Keratinocyte (primary cell): ENCODE results near the gene TTC33. TPM values are rescaled to one million over a fixed set of nuclear protein-coding genes. Genes with fewer than 3 reads are reported as not detected.

Source experiments
- DNase-seq: peaks from one replicate; pipeline ENCODE4 v3.0.0-alpha.2; 2011; ENCODE audit warnings: low read depth, missing footprints, low spot score
- FAIRE-seq: peaks from 2 replicates; lab custom pipeline; 2011; peaks lifted over from hg19 to GRCh38; lab: Jason Lieb, UNC
- H2AFZ ChIP-seq: 2 replicates; pipeline ENCODE4 v1.6.0; 2012; ENCODE audit warnings: low read length, control low read depth, inconsistent platforms; ENCODE audit not compliant: control insufficient read depth
- H3K27ac ChIP-seq: 2 replicates; pipeline ENCODE4 v1.5.1; 2011; ENCODE audit warnings: low read length; ENCODE audit not compliant: control insufficient read depth, insufficient read depth
- H3K27me3 ChIP-seq: 3 replicates; pipeline ENCODE4 v1.6.0; 2011; ENCODE audit warnings: low read length; ENCODE audit not compliant: control insufficient read depth, insufficient read depth; ENCODE audit errors: extremely low read depth
- H3K36me3 ChIP-seq, 2 experiments: 2 replicates in 1 of 2; 3 replicates in 1 of 2; pipeline ENCODE4 v1.5.1; 2011; ENCODE audit warnings: low read length in 2 of 2, mild to moderate bottlenecking in 1 of 2; ENCODE audit not compliant: control insufficient read depth in 2 of 2, insufficient read depth in 2 of 2; ENCODE audit errors: extremely low read depth in 1 of 2
- H3K4me1 ChIP-seq: 3 replicates; pipeline ENCODE4 v1.5.1; 2011; ENCODE audit warnings: low read length; ENCODE audit not compliant: control insufficient read depth, insufficient read depth; ENCODE audit errors: extremely low read depth
- H3K4me2 ChIP-seq: 3 replicates; pipeline ENCODE4 v1.6.0; 2011; ENCODE audit warnings: low read depth, low read length; ENCODE audit not compliant: control insufficient read depth, insufficient read depth; ENCODE audit errors: extremely low read depth
- H3K4me3 ChIP-seq, 3 experiments: fragments of 200-600 bp in 1 of 3; sonication (generic) in 1 of 3; 2 replicates in 2 of 3; 3 replicates in 1 of 3; pipeline ENCODE4 v1.5.1; 2011 to 2016; ENCODE audit warnings: low read length in 3 of 3, mild to moderate bottlenecking in 3 of 3, control low read depth in 2 of 3, inconsistent platforms in 1 of 3, low read depth in 1 of 3, mixed read lengths in 1 of 3, mixed run types in 1 of 3, moderate library complexity in 1 of 3; ENCODE audit not compliant: control insufficient read depth in 2 of 3, insufficient read depth in 2 of 3; ENCODE audit errors: extremely low read depth in 1 of 3
- H3K79me2 ChIP-seq: 2 replicates; pipeline ENCODE4 v1.6.0; 2012; ENCODE audit warnings: low read length; ENCODE audit not compliant: control insufficient read depth, insufficient read depth
- H3K9ac ChIP-seq: 3 replicates; pipeline ENCODE4 v1.6.0; 2011; ENCODE audit warnings: low read length; ENCODE audit not compliant: control insufficient read depth, insufficient read depth; ENCODE audit errors: extremely low read depth
- H3K9me1 ChIP-seq: 3 replicates; pipeline ENCODE4 v1.6.0; 2011; ENCODE audit warnings: low read length; ENCODE audit not compliant: control insufficient read depth, insufficient read depth; ENCODE audit errors: extremely low read depth
- H3K9me3 ChIP-seq: 2 replicates; pipeline ENCODE4 v1.5.1; 2012; ENCODE audit warnings: low read depth, low read length; ENCODE audit not compliant: control insufficient read depth
- H4K20me1 ChIP-seq: 3 replicates; pipeline ENCODE4 v1.6.0; 2011; ENCODE audit warnings: low read length; ENCODE audit not compliant: control insufficient read depth, insufficient read depth; ENCODE audit errors: extremely low read depth
- CTCF ChIP-seq, 3 experiments: IDR thresholded peaks in 1 of 3; conservative IDR thresholded peaks in 1 of 3; optimal IDR thresholded peaks in 1 of 3; 2 replicates in 2 of 3; 3 replicates in 1 of 3; pipeline versions ENCODE3 to v1.5.1; 2011; ENCODE audit warnings: low read length in 3 of 3, mild to moderate bottlenecking in 3 of 3, moderate library complexity in 2 of 3, control low read depth in 1 of 3, inconsistent platforms in 1 of 3; ENCODE audit not compliant: insufficient read depth in 2 of 3; ENCODE audit errors: extremely low read depth in 1 of 3
- EZH2 ChIP-seq: IDR thresholded peaks from one replicate; pipeline ENCODE4 v1.6.1; 2012; ENCODE audit warnings: inconsistent platforms, mild to moderate bottlenecking, low read length, moderate library complexity
- dilution Hi-C: fragments of 300-500 bp; cut with MboI; formaldehyde crosslinking; loops from one replicate; pipeline ENCODE4 v1.7.0; 2020; ENCODE audit warnings: low sequenced_read_pairs; ENCODE audit not compliant: extremely low pct_ligation_motif_present
- polyA plus RNA-seq, 5 experiments: library from polyadenylated mRNA; depleted of rRNA in 3 of 5; stranded (reverse) in 3 of 5; stranded (forward) in 1 of 5; unstranded in 1 of 5; fragments of >200 nt; gene quantifications; 1 replicate in 1 of 5; 2 replicates in 3 of 5; 3 replicates in 1 of 5; pipeline versions ENCODE4 v1.2.1 to v1.2.3, GENCODE V29; 2011 to 2012; ENCODE audit warnings: missing spikeins in 2 of 5, low read depth in 1 of 5, low replicate concordance in 1 of 5

TTC33 gene
- polyA plus RNA-seq, 1 donor (not counting 4 experiments of a cell fraction or from before 2014, with no cell fraction given) = 7.1 TPM

- dilution Hi-C loops = no loop called here
- Histone ChIP-seq H3K79me2 (no peaks in the 10 kb centered on the region), H2AFZ (no peak overlapping the region), H3K4me3 (no peak overlapping the region), H3K36me3 (no peaks in the 10 kb centered on the region), H3K27ac (no peak overlapping the region), H4K20me1 (no peaks in the 10 kb centered on the region), H3K4me1 (peaks cover 9% of the 10 kb centered on the region), H3K4me2 (no peak overlapping the region), H3K27me3 (no peaks in the 10 kb centered on the region), H3K9me1 (no peaks in the 10 kb centered on the region), H3K9ac (no peak overlapping the region), H3K9me3 (no peaks in the 10 kb centered on the region)
- FAIRE-seq (no peak), DNase-seq (no peak)
- TF ChIP-seq EZH2 (no peak), CTCF (optimal IDR thresholded peaks at IDR 0.05 in 1 of 3, IDR thresholded peaks at IDR 0.05 in 1 of 3, conservative IDR thresholded peaks at IDR 0.05 in 1 of 3; ENCODE audit: extremely low read depth in 1 of 3, insufficient read depth in 2 of 3, low read length in 3 of 3) (no peak)
Observed at GRCh38 chr5:40607202-40607601, 148.6 kb downstream of the TTC33 start.

- no peak overlapping the region for H3K4me3 ChIP-seq
- no peak overlapping the region for H3K27ac ChIP-seq
- H3K36me3 ChIP-seq = no peaks in the 10 kb centered on the region
- dilution Hi-C loops = no loop called here
- DNase-seq (no peak), FAIRE-seq (no peak)
- H3K9me1 ChIP-seq = no peaks in the 10 kb centered on the region
- TF ChIP-seq EZH2 (no peak), CTCF (optimal IDR thresholded peaks at IDR 0.05 in 1 of 3, IDR thresholded peaks at IDR 0.05 in 1 of 3, conservative IDR thresholded peaks at IDR 0.05 in 1 of 3; ENCODE audit: extremely low read depth in 1 of 3, insufficient read depth in 2 of 3, low read length in 3 of 3) (no peak)
- H4K20me1 ChIP-seq = no peaks in the 10 kb centered on the region
- peaks cover 12% of the 10 kb centered on the region for H3K4me1 ChIP-seq
- no peak overlapping the region for H2AFZ ChIP-seq
- H3K79me2 ChIP-seq = no peaks in the 10 kb centered on the region
- H3K27me3 ChIP-seq = no peaks in the 10 kb centered on the region
- H3K9ac ChIP-seq = no peak overlapping the region
- no peak overlapping the region for H3K4me2 ChIP-seq
- no peaks in the 10 kb centered on the region for H3K9me3 ChIP-seq
Observed at GRCh38 chr5:40606077-40606765, 149.5 kb downstream of the TTC33 start.
